ENCODE measurements around the gene CBLN3. TPM values are rescaled to one million over a fixed set of nuclear protein-coding genes. Genes with fewer than 3 reads are reported as not detected.

The CBLN3 gene
- total RNA-seq, 1 donor from 2014 or later: not detected

GRCh38 chr14:24431569-24432258 is 2.2 kb upstream of the CBLN3 start:
- H3K9ac ChIP-seq: no peak overlapping the region
- H3K4me3 ChIP-seq: no peak overlapping the region
- Mint-ChIP-seq H3K27me3 (ENCODE audit: insufficient read depth, low read depth) (peaks cover 6% of the 10 kb centered on the region), H3K27ac (peak overlapping the region; percentile 58), H3K4me3 (peak overlapping the region; percentile 90), H3K4me1 (peaks cover 20% of the 10 kb centered on the region), H3K36me3 (peaks cover 3% of the 10 kb centered on the region), H3K9me3 (no peaks in the 10 kb centered on the region)
- H3K27me3 ChIP-seq: peaks cover 22% of the 10 kb centered on the region
- no peak overlapping the region for H3K27ac ChIP-seq
- no peaks in the 10 kb centered on the region for H3K9me3 ChIP-seq (ENCODE audit: low read depth)
- TF ChIP-seq EZH2phosphoT487 (IDR thresholded peaks at IDR 0.05) (no peak), EZH2 (IDR thresholded peaks at IDR 0.05) (no peak), CTCF (IDR thresholded peaks at IDR 0.05) (peak; percentile 92)
- peak; percentile 95 for DNase-seq (ENCODE audit: low spot score)
- peaks cover 27% of the 10 kb centered on the region for H4K20me1 ChIP-seq (ENCODE audit: low read depth)
- no peak overlapping the region for H2AFZ ChIP-seq (replicated peaks)
- H3K4me1 ChIP-seq: no peaks in the 10 kb centered on the region
- peaks cover 4% of the 10 kb centered on the region for H3K79me2 ChIP-seq (ENCODE audit: low read depth)
- no peaks in the 10 kb centered on the region for H3K36me3 ChIP-seq
- peaks cover 23% of the 10 kb centered on the region for H3F3A ChIP-seq (ENCODE audit: low read depth)
- peak overlapping the region; percentile 89 for H3K4me2 ChIP-seq

GRCh38 chr14:24430682-24431568 is 1.5 kb upstream of the CBLN3 start:
- H3K4me3 Mint-ChIP-seq: peak overlapping the region; percentile 90
- peaks cover 17% of the 10 kb centered on the region for H3K4me1 Mint-ChIP-seq
- Histone ChIP-seq H3F3A (ENCODE audit: low read depth) (peaks cover 20% of the 10 kb centered on the region), H3K4me3 (peak overlapping the region; percentile 68), H3K4me1 (no peaks in the 10 kb centered on the region), H2AFZ (replicated peaks) (no peak overlapping the region), H4K20me1 (ENCODE audit: low read depth) (peaks cover 22% of the 10 kb centered on the region), H3K79me2 (ENCODE audit: low read depth) (peaks cover 4% of the 10 kb centered on the region), H3K9me3 (ENCODE audit: low read depth) (no peaks in the 10 kb centered on the region), H3K27ac (no peak overlapping the region), H3K27me3 (peaks cover 28% of the 10 kb centered on the region), H3K9ac (peak overlapping the region; percentile 21), H3K4me2 (peak overlapping the region; percentile 89), H3K36me3 (no peaks in the 10 kb centered on the region)
- H3K36me3 Mint-ChIP-seq: peaks cover 3% of the 10 kb centered on the region
- TF ChIP-seq CTCF (IDR thresholded peaks at IDR 0.05): no peak
- TF ChIP-seq EZH2phosphoT487 (IDR thresholded peaks at IDR 0.05): no peak
- TF ChIP-seq EZH2 (IDR thresholded peaks at IDR 0.05): no peak
- H3K9me3 Mint-ChIP-seq: no peaks in the 10 kb centered on the region
- H3K27me3 Mint-ChIP-seq (ENCODE audit: insufficient read depth, low read depth): peaks cover 8% of the 10 kb centered on the region
- DNase-seq (ENCODE audit: low spot score): peak; percentile 10
- peak overlapping the region; percentile 66 for H3K27ac Mint-ChIP-seq

- H3K79me2 ChIP-seq (ENCODE audit: low read depth): peaks cover 4% of the 10 kb centered on the region
- H3K4me1 ChIP-seq: no peaks in the 10 kb centered on the region
- H3K36me3 Mint-ChIP-seq: peaks cover 3% of the 10 kb centered on the region
- peak overlapping the region; percentile 21 for H3K9ac ChIP-seq
- H2AFZ ChIP-seq (replicated peaks): peak overlapping the region; percentile 60
- no peaks in the 10 kb centered on the region for H3K36me3 ChIP-seq
- peaks cover 17% of the 10 kb centered on the region for H3K4me1 Mint-ChIP-seq
- no peak for TF ChIP-seq EZH2phosphoT487 (IDR thresholded peaks at IDR 0.05)
- no peak for TF ChIP-seq EZH2 (IDR thresholded peaks at IDR 0.05)
- no peak for TF ChIP-seq CTCF (IDR thresholded peaks at IDR 0.05)
- H3K4me3 ChIP-seq: peak overlapping the region; percentile 68
- peaks cover 17% of the 10 kb centered on the region for H3F3A ChIP-seq (ENCODE audit: low read depth)
- H3K4me3 Mint-ChIP-seq: peak overlapping the region; percentile 90
- H3K9me3 ChIP-seq (ENCODE audit: low read depth): no peaks in the 10 kb centered on the region
- no peak overlapping the region for H3K27ac ChIP-seq
- peak; percentile 76 for DNase-seq (ENCODE audit: low spot score)
- peaks cover 8% of the 10 kb centered on the region for H3K27me3 Mint-ChIP-seq (ENCODE audit: insufficient read depth, low read depth)
- peak overlapping the region; percentile 89 for H3K4me2 ChIP-seq
- no peaks in the 10 kb centered on the region for H3K9me3 Mint-ChIP-seq
- peaks cover 22% of the 10 kb centered on the region for H4K20me1 ChIP-seq (ENCODE audit: low read depth)
- H3K27ac Mint-ChIP-seq: no peak overlapping the region
- peaks cover 33% of the 10 kb centered on the region for H3K27me3 ChIP-seq
Observed at GRCh38 chr14:24430143-24430681, 744 bp upstream of the CBLN3 start.

Data from neural progenitor cell (in vitro differentiated cells).